Stomach (tissue), 4 donors: ENCODE measurements around the gene SNRPD1.

Source experiments
- CTCF ChIP-seq, 7 experiments: fragments of 450-650 bp in 4 of 7; fragments of 200-600 bp in 3 of 7; sonication (generic) in 3 of 7; IDR thresholded peaks; one replicate each; pipeline ENCODE4 v1.5.1; 2016 to 2019; ENCODE audit warnings: antibody characterized with exemption in 7 of 7, control low read depth in 2 of 7, mild to moderate bottlenecking in 1 of 7
- EP300 ChIP-seq: sonication (generic); formaldehyde crosslinking; IDR thresholded peaks from one replicate; pipeline ENCODE4 v1.6.1; 2017; ENCODE audit warnings: antibody characterized with exemption
- POLR2A ChIP-seq, 4 donors: fragments of 450-650 bp; IDR thresholded peaks; one replicate each; pipeline ENCODE4 v1.6.1; 2016; ENCODE audit warnings: antibody characterized with exemption in 4 of 4, control low read depth in 2 of 4, mild to moderate bottlenecking in 1 of 4, moderate library complexity in 1 of 4
- POLR2AphosphoS5 ChIP-seq, 3 donors: sonication (generic); formaldehyde crosslinking; IDR thresholded peaks; one replicate each; pipeline ENCODE4 v1.6.1; 2016; ENCODE audit warnings: antibody characterized with exemption in 3 of 3

GRCh38 chr18:21632393-21632792 lies 20.3 kb downstream of the SNRPD1 start:
- TF ChIP-seq POLR2AphosphoS5 (IDR thresholded peaks at IDR 0.05) (no peak), CTCF (IDR thresholded peaks at IDR 0.05) (no peak), POLR2A (IDR thresholded peaks at IDR 0.05) (no peak), EP300 (no peak)
